ENCODE measurements around the gene GPR160. TPM values are rescaled to one million over a fixed set of nuclear protein-coding genes. Genes with fewer than 3 reads are reported as not detected.

GPR160 gene
- total RNA-seq, 1 experiment from 2014 or later = 16.1 TPM

DNA sequence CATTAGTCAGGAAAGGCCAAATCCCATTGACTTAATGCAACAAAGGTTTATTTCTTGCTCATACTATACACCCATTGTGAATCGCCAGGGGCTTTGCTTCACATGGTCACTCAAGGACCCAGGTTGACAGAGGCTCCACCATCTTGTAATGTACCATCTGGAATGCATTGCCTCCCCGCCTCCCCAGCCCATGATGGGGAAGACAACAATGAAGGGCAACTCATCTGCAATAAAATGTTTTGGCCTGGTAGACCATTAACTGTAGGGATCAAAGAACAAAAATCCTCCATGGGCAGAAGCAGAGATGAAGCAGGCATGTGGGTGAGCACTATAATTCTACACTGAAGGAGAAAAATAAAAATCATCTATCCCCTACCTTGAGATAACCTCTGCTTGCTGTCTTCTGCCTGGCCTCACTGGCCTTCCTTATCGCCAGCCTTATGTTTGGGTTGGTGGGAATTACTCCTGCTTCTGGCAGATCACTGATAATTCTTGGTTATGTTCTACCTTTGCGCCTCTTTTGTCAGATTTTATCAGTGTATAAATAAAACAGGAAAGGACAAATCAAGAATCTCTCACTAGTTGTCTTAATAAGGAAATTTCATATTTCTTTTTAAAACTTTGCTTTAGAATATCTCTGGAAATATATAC lies 37.8 kb downstream of the GPR160 start:
- TF ChIP-seq, protein P1, sequence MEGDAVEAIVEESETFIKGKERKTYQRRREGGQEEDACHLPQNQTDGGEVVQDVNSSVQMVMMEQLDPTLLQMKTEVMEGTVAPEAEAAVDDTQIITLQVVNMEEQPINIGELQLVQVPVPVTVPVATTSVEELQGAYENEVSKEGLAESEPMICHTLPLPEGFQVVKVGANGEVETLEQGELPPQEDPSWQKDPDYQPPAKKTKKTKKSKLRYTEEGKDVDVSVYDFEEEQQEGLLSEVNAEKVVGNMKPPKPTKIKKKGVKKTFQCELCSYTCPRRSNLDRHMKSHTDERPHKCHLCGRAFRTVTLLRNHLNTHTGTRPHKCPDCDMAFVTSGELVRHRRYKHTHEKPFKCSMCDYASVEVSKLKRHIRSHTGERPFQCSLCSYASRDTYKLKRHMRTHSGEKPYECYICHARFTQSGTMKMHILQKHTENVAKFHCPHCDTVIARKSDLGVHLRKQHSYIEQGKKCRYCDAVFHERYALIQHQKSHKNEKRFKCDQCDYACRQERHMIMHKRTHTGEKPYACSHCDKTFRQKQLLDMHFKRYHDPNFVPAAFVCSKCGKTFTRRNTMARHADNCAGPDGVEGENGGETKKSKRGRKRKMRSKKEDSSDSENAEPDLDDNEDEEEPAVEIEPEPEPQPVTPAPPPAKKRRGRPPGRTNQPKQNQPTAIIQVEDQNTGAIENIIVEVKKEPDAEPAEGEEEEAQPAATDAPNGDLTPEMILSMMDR (IDR thresholded peaks at IDR 0.05; ENCODE audit: insufficient read depth in 1 of 2, low read depth in 1 of 2, low read length in 1 of 2, severe bottlenecking in 1 of 2, unreplicated experiment in 1 of 2) = no peak
- peaks cover 12% of the 10 kb centered on the region for H3K36me3 Mint-ChIP-seq (ENCODE audit: insufficient read depth, unreplicated experiment)

DNA sequence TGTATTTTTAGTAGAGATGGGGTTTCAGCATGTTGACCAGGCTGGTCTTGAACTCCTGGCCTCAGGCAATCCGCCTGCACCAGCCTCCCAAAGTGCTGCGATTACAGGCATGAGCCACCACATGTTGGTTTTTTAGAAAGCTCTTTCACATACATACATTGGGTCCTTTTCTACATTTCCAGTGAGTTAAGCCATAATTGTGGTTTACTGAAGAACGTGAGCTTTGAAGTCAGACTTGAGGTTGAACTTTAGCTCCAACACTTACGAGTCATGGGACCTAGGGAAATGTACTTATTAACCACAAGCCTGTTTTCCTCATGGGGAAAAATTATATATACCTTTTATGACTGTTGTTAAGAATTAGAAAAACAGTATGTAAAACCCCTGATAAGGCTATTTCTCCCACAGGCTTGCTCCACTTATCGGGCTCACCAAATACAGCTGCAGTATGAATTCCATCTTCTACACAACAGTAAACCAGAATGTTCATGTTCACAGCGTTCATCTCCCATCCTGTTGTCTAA lies 39.0 kb downstream of the GPR160 start:
- no TSS peak for BruUV-seq (replicated peaks)
- ChIA-PET CTCF (no interaction called here), POLR2A (interaction anchor here (0.6 kb wide), 1 partner anchor 38 kb away, joined by 3 read pairs; no protein-coding TSS in a partner anchor)
- Histone ChIP-seq H3K4me3 (ENCODE audit: low read depth, low read length) (no peak overlapping the region), H3K36me3 (ENCODE audit: control insufficient read depth, insufficient read depth, low read length) (no peaks in the 10 kb centered on the region), H3K9me3 (no peaks in the 10 kb centered on the region), H3K27me3 (replicated peaks; ENCODE audit: control insufficient read depth, insufficient read depth, low read length) (no peaks in the 10 kb centered on the region), H3K4me1 (peaks cover 44% of the 10 kb centered on the region)
- TF ChIP-seq, protein P1 (IDR thresholded peaks at IDR 0.05; ENCODE audit: insufficient read depth in 1 of 2, low read depth in 1 of 2, low read length in 1 of 2, severe bottlenecking in 1 of 2, unreplicated experiment in 1 of 2) = no peak
- intact Hi-C loops (cut with micrococcal nuclease; ENCODE audit: unreplicated experiment) = no loop called here
- peaks cover 22% of the 10 kb centered on the region for H3K4me1 Mint-ChIP-seq (ENCODE audit: low read depth, unreplicated experiment)
- no peak for DNase-seq
- no peaks in the 10 kb centered on the region for H3K9me3 Mint-ChIP-seq (ENCODE audit: unreplicated experiment)
- peaks cover 13% of the 10 kb centered on the region for H3K36me3 Mint-ChIP-seq (ENCODE audit: insufficient read depth, unreplicated experiment)
- no peaks in the 10 kb centered on the region for H3K27me3 Mint-ChIP-seq (ENCODE audit: insufficient read depth, unreplicated experiment)
- no peak overlapping the region for H3K4me3 Mint-ChIP-seq (ENCODE audit: unreplicated experiment)
- H3K27ac Mint-ChIP-seq (ENCODE audit: unreplicated experiment) = peak overlapping the region; percentile 4

More for the DNA sequence above, 37.8 kb downstream of the GPR160 start:
- Mint-ChIP-seq H3K4me3 (ENCODE audit: unreplicated experiment) (no peak overlapping the region), H3K27me3 (ENCODE audit: insufficient read depth, unreplicated experiment) (no peaks in the 10 kb centered on the region), H3K4me1 (ENCODE audit: low read depth, unreplicated experiment) (peaks cover 21% of the 10 kb centered on the region), H3K27ac (ENCODE audit: unreplicated experiment) (no peak overlapping the region), H3K9me3 (ENCODE audit: unreplicated experiment) (no peaks in the 10 kb centered on the region)
- Histone ChIP-seq H3K4me1 (peaks cover 37% of the 10 kb centered on the region), H3K9me3 (no peaks in the 10 kb centered on the region), H3K36me3 (ENCODE audit: control insufficient read depth, insufficient read depth, low read length) (no peaks in the 10 kb centered on the region), H3K27me3 (replicated peaks; ENCODE audit: control insufficient read depth, insufficient read depth, low read length) (no peaks in the 10 kb centered on the region), H3K4me3 (ENCODE audit: low read depth, low read length) (no peak overlapping the region)
- ChIA-PET CTCF (no interaction called here), POLR2A (no interaction called here)
- BruUV-seq (replicated peaks) = no TSS peak
- intact Hi-C loops (cut with micrococcal nuclease; ENCODE audit: unreplicated experiment) = no loop called here
- DNase-seq = no peak

DNA sequence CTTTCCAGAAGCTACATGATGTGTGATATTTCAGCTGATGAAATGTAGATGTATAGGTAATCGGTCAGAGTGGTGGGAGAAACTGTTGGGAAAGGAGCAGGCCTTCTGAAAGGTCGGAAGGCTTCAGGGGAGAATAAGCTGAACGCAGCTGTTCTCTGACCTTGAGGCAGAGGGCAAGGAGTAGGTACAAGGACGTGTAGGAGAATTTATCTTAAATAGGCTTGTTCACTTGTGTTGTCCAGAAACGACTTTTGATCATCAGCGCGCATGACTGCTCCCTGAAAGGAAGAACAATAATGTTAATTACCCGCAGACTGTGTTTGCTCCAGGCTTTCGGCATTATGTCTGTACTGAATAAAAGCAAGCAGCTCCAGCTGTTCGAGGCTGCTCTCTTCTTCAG lies 39.6 kb downstream of the GPR160 start:
- peak overlapping the region; percentile 4 for H3K27ac Mint-ChIP-seq (ENCODE audit: unreplicated experiment)
- H3K4me3 Mint-ChIP-seq (ENCODE audit: unreplicated experiment) = no peak overlapping the region
- BruUV-seq (replicated peaks) = no TSS peak
- H3K36me3 ChIP-seq (ENCODE audit: control insufficient read depth, insufficient read depth, low read length) = no peaks in the 10 kb centered on the region
- POLR2A ChIA-PET = no interaction called here
- peaks cover 44% of the 10 kb centered on the region for H3K4me1 ChIP-seq
- no peak for DNase-seq
- no peaks in the 10 kb centered on the region for H3K9me3 ChIP-seq
- peaks cover 22% of the 10 kb centered on the region for H3K4me1 Mint-ChIP-seq (ENCODE audit: low read depth, unreplicated experiment)
- TF ChIP-seq, protein P1 (IDR thresholded peaks at IDR 0.05; ENCODE audit: insufficient read depth in 1 of 2, low read depth in 1 of 2, low read length in 1 of 2, severe bottlenecking in 1 of 2, unreplicated experiment in 1 of 2) = no peak
- H3K27me3 ChIP-seq (replicated peaks; ENCODE audit: control insufficient read depth, insufficient read depth, low read length) = no peaks in the 10 kb centered on the region
- CTCF ChIA-PET = no interaction called here
- peaks cover 13% of the 10 kb centered on the region for H3K36me3 Mint-ChIP-seq (ENCODE audit: insufficient read depth, unreplicated experiment)
- H3K9me3 Mint-ChIP-seq (ENCODE audit: unreplicated experiment) = no peaks in the 10 kb centered on the region
- H3K4me3 ChIP-seq (ENCODE audit: low read depth, low read length) = no peak overlapping the region
- H3K27me3 Mint-ChIP-seq (ENCODE audit: insufficient read depth, unreplicated experiment) = no peaks in the 10 kb centered on the region
- intact Hi-C loops (cut with micrococcal nuclease; ENCODE audit: unreplicated experiment) = no loop called here

Data from Caco-2 (cell line).